HG03442 (cell line): Measurements from ENCODE around the gene GMPR.

Experiments used
- ATAC-seq: cut with Tn5 transposase; IDR thresholded peaks from one replicate; pipeline ENCODE4 v1.9.1; 2021; ENCODE audit warnings: mild to moderate bottlenecking, moderate library complexity; ENCODE audit not compliant: unreplicated experiment

The GMPR gene

GRCh38 chr6:16238057-16238962 is at the start of gene GMPR:
TSS of gene GMPR (plus strand) at chr6:16238587. CDS start at chr6:16238694, 107 bp downstream.
- ATAC-seq, result peak; percentile 56

- ATAC-seq, result no peak
Measured at GRCh38 chr6:16190214-16190613, 48.2 kb upstream of the GMPR start.

- no peak for ATAC-seq
Measured at GRCh38 chr6:16196260-16196983, 42.0 kb upstream of the GMPR start.

- ATAC-seq, result no peak
Measured at GRCh38 chr6:16196984-16197546, 41.3 kb upstream of the GMPR start.

GRCh38 chr6:16198061-16198705 is 40.2 kb upstream of the GMPR start:
- no peak for ATAC-seq

- ATAC-seq, result no peak
Measured at GRCh38 chr6:16199804-16200203, 38.6 kb upstream of the GMPR start.

- ATAC-seq, result no peak
Measured at GRCh38 chr6:16200321-16200883, 38.0 kb upstream of the GMPR start.

GRCh38 chr6:16201706-16202105 is 36.7 kb upstream of the GMPR start:
- no peak for ATAC-seq

- ATAC-seq, result no peak
Measured at GRCh38 chr6:16204653-16205376, 33.6 kb upstream of the GMPR start.

- ATAC-seq, result peak; percentile 91
Measured at GRCh38 chr6:16205377-16206144, 32.8 kb upstream of the GMPR start.

- no peak for ATAC-seq
Measured at GRCh38 chr6:16206595-16207037, 31.8 kb upstream of the GMPR start.

GRCh38 chr6:16208989-16209388 is 29.4 kb upstream of the GMPR start:
- no peak for ATAC-seq

- no peak for ATAC-seq
Measured at GRCh38 chr6:16209539-16209938, 28.8 kb upstream of the GMPR start.

GRCh38 chr6:16212276-16212675 is 26.1 kb upstream of the GMPR start:
- no peak for ATAC-seq

- ATAC-seq, result no peak
Measured at GRCh38 chr6:16216501-16217155, 21.8 kb upstream of the GMPR start.

- ATAC-seq, result no peak
Measured at GRCh38 chr6:16217156-16217721, 21.1 kb upstream of the GMPR start.

- ATAC-seq, result no peak
Measured at GRCh38 chr6:16222826-16223225, 15.6 kb upstream of the GMPR start.

- ATAC-seq, result no peak
Measured at GRCh38 chr6:16223362-16223761, 15.0 kb upstream of the GMPR start.

GRCh38 chr6:16224409-16224808 is 14.0 kb upstream of the GMPR start:
- ATAC-seq, result no peak
